ENCODE results near the gene PHC3.

DNA sequence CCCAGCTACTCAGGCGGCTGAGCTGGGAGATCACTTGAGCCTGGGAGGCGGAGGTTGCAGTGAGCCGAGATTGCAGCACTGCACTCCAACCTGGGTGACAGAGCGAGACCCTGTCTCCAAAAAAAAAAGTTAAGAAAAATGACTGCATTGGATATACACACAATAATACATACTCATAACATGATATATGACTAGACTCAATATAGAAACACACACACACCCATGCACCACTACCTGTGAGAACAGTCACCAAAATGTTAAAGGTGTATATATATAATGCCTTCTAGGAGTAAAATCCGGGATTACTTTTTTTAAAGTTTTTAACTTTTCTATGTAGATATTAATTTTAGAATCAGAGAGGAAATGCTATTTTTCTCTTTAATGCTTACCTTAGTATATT lies 25.9 kb downstream of the PHC3 start:
- no peak for TF ChIP-seq EZH2 (IDR thresholded peaks at IDR 0.05; ENCODE audit: borderline replicate concordance)
- no peak for TF ChIP-seq EZH2phosphoT487 (IDR thresholded peaks at IDR 0.05; ENCODE audit: low read depth, severe bottlenecking, unreplicated experiment)
- TF ChIP-seq, protein P1, sequence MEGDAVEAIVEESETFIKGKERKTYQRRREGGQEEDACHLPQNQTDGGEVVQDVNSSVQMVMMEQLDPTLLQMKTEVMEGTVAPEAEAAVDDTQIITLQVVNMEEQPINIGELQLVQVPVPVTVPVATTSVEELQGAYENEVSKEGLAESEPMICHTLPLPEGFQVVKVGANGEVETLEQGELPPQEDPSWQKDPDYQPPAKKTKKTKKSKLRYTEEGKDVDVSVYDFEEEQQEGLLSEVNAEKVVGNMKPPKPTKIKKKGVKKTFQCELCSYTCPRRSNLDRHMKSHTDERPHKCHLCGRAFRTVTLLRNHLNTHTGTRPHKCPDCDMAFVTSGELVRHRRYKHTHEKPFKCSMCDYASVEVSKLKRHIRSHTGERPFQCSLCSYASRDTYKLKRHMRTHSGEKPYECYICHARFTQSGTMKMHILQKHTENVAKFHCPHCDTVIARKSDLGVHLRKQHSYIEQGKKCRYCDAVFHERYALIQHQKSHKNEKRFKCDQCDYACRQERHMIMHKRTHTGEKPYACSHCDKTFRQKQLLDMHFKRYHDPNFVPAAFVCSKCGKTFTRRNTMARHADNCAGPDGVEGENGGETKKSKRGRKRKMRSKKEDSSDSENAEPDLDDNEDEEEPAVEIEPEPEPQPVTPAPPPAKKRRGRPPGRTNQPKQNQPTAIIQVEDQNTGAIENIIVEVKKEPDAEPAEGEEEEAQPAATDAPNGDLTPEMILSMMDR (IDR thresholded peaks at IDR 0.05; ENCODE audit: poor library complexity): no peak

Measured in hepatocyte (in vitro differentiated cells).